CD14-positive monocyte (primary cell): Measurements from ENCODE around the gene APOL6. TPM values are rescaled to one million over a fixed set of nuclear protein-coding genes. Genes with fewer than 3 reads are reported as not detected.

Experiments
- DNase-seq, 3 donors: peaks; one replicate each; pipeline ENCODE4 v3.0.0-alpha.2; 2011 to 2022
- H2AFZ ChIP-seq: 2 replicates; pipeline ENCODE4 v1.6.0; 2012; ENCODE audit warnings: mild to moderate bottlenecking, low read depth, low read length, inconsistent platforms; ENCODE audit not compliant: insufficient read depth, poor library complexity, severe bottlenecking
- H3K27ac ChIP-seq, 2 donors: 1 replicate in 1 of 2; 2 replicates in 1 of 2; pipeline ENCODE4 v1.5.1; 2012 to 2013; ENCODE audit warnings: low read length in 2 of 2, control low read depth in 1 of 2, inconsistent platforms in 1 of 2, low read depth in 1 of 2, mild to moderate bottlenecking in 1 of 2
- H3K27me3 ChIP-seq, 2 donors: one replicate each; pipeline versions ENCODE4 v1.6.0 to v1.6.1; 2011 to 2013; ENCODE audit warnings: low read length in 2 of 2; ENCODE audit not compliant: control insufficient read depth in 2 of 2, insufficient read depth in 2 of 2
- H3K36me3 ChIP-seq, 2 donors: replicated peaks in 1 of 2; 1 replicate in 1 of 2; 2 replicates in 1 of 2; pipeline versions ENCODE4 v1.5.1 to v1.6.1; 2012 to 2013; ENCODE audit warnings: low read length in 2 of 2, control low read depth in 1 of 2, inconsistent platforms in 1 of 2, mild to moderate bottlenecking in 1 of 2; ENCODE audit not compliant: insufficient read depth in 2 of 2, control insufficient read depth in 1 of 2
- H3K4me1 ChIP-seq, 2 donors: 1 replicate in 1 of 2; 2 replicates in 1 of 2; pipeline versions ENCODE4 v1.5.1 to v1.6.1; 2012 to 2013; ENCODE audit warnings: low read length in 2 of 2, control low read depth in 1 of 2, inconsistent platforms in 1 of 2, mild to moderate bottlenecking in 1 of 2, moderate library complexity in 1 of 2; ENCODE audit not compliant: insufficient read depth in 2 of 2, control insufficient read depth in 1 of 2
- H3K4me2 ChIP-seq: replicated peaks from 2 replicates; pipeline ENCODE3; 2012; ENCODE audit warnings: low read length, moderate library complexity, mild to moderate bottlenecking; ENCODE audit not compliant: poor library complexity, severe bottlenecking; ENCODE audit errors: extremely low read depth
- H3K4me3 ChIP-seq, 3 experiments: fragments of 200-600 bp in 1 of 3; sonication (generic) in 1 of 3; replicated peaks in 1 of 3; 1 replicate in 2 of 3; 2 replicates in 1 of 3; pipeline ENCODE4 v1.5.1; 2011 to 2013; ENCODE audit warnings: low read length in 3 of 3, mild to moderate bottlenecking in 3 of 3, control low read depth in 2 of 3, low read depth in 2 of 3, inconsistent platforms in 1 of 3, moderate library complexity in 1 of 3
- H3K79me2 ChIP-seq: 2 replicates; pipeline ENCODE4 v1.6.0; 2012; ENCODE audit warnings: mild to moderate bottlenecking, control low read depth, inconsistent platforms, low read length, moderate library complexity; ENCODE audit not compliant: insufficient read depth
- H3K9ac ChIP-seq: 2 replicates; pipeline ENCODE4 v1.6.0; 2017; ENCODE audit warnings: low read length, mild to moderate bottlenecking; ENCODE audit not compliant: insufficient read depth, poor library complexity, severe bottlenecking
- H3K9me3 ChIP-seq, 2 donors: replicated peaks in 1 of 2; 1 replicate in 1 of 2; 2 replicates in 1 of 2; pipeline versions ENCODE4 v1.5.1 to v1.6.1; 2012 to 2013; ENCODE audit warnings: low read length in 2 of 2, control low read depth in 1 of 2; ENCODE audit not compliant: control insufficient read depth in 1 of 2, insufficient read depth in 1 of 2
- H4K20me1 ChIP-seq: 2 replicates; pipeline ENCODE4 v1.6.0; 2012; ENCODE audit warnings: mild to moderate bottlenecking, low read length, control low read depth, moderate library complexity; ENCODE audit not compliant: insufficient read depth
- H3K27ac Mint-ChIP-seq, 7 donors: one replicate each; pipeline ENCODE4 v1.8.0; 2020; ENCODE audit warnings: mild to moderate bottlenecking in 7 of 7, mixed read lengths in 7 of 7, moderate library complexity in 6 of 7, inconsistent platforms in 2 of 7
- H3K27me3 Mint-ChIP-seq, 3 donors: one replicate each; pipeline ENCODE4 v1.8.0; 2021 to 2022; ENCODE audit warnings: low read depth in 3 of 3, mild to moderate bottlenecking in 3 of 3, mixed read lengths in 3 of 3, moderate library complexity in 3 of 3, inconsistent platforms in 1 of 3
- H3K36me3 Mint-ChIP-seq, 2 donors: one replicate each; pipeline ENCODE4 v1.8.0; 2020; ENCODE audit warnings: mixed read lengths in 2 of 2, inconsistent platforms in 1 of 2, mild to moderate bottlenecking in 1 of 2
- H3K4me1 Mint-ChIP-seq: one replicate; pipeline ENCODE4 v1.8.0; 2020; ENCODE audit warnings: mild to moderate bottlenecking, mixed read lengths
- H3K4me3 Mint-ChIP-seq, 2 donors: one replicate each; pipeline ENCODE4 v1.8.0; 2020; ENCODE audit warnings: mild to moderate bottlenecking in 2 of 2, mixed read lengths in 2 of 2, moderate library complexity in 1 of 2
- H3K9me3 Mint-ChIP-seq, 7 donors: one replicate each; pipeline ENCODE4 v1.8.0; 2020 to 2022; ENCODE audit warnings: mixed read lengths in 7 of 7, mild to moderate bottlenecking in 6 of 7, moderate library complexity in 6 of 7, inconsistent platforms in 2 of 7
- CTCF ChIP-seq: fragments of 200-600 bp; IDR thresholded peaks from one replicate; pipeline ENCODE4 v1.8.0; 2022; ENCODE audit warnings: antibody characterized with exemption, mild to moderate bottlenecking
- WGBS: methylation state at CpG from one replicate; pipeline ENCODE4 v1.1.5; 2013; ENCODE audit warnings: missing lambda C conversion rate; ENCODE audit not compliant: insufficient coverage; 5-methylcytosine and 5-hydroxymethylcytosine counted together
- intact Hi-C, 2 donors: fragments of 100-400 bp; cut with micrococcal nuclease; formaldehyde crosslinking; loops; one replicate each; pipeline versions ENCODE4 v1.15.0 to v1.15.1; 2023
- polyA plus RNA-seq, 3 donors: library from polyadenylated mRNA; depleted of rRNA in 1 of 3; unstranded in 2 of 3; stranded (reverse) in 1 of 3; fragments of 300-500 nt in 2 of 3; fragments of >200 nt in 1 of 3; fragmentation: Illumina TruSeq in 2 of 3; gene quantifications; 1 replicate in 2 of 3; 2 replicates in 1 of 3; pipeline ENCODE4 v1.2.3, GENCODE V29; 2012 to 2021

Gene APOL6
- polyA plus RNA-seq, 3 donors: 7.6 to 13.6 (median 9.1) TPM

GRCh38 chr22:35606916-35607315 is 41.3 kb upstream of the APOL6 start:
- Mint-ChIP-seq H3K9me3 (no peaks in the 10 kb centered on the region), H3K4me3 (no peak overlapping the region), H3K27me3 (peaks cover 9 to 20% (median 11%) of the 10 kb centered on the region in 3 donors), H3K36me3 (no peaks in the 10 kb centered on the region), H3K27ac (no peak overlapping the region), H3K4me1 (peaks cover 52% of the 10 kb centered on the region)
- H3K9ac ChIP-seq: no peak overlapping the region
- TF ChIP-seq CTCF: no peak
- H3K27me3 ChIP-seq: no peaks in the 10 kb centered on the region
- H3K4me2 ChIP-seq: no peak overlapping the region
- 92% methylated on average over 8 of the region's 8 CpGs for WGBS
- H4K20me1 ChIP-seq: no peaks in the 10 kb centered on the region
- no peaks in the 10 kb centered on the region for H3K79me2 ChIP-seq
- H3K36me3 ChIP-seq: no peaks in the 10 kb centered on the region
- H3K9me3 ChIP-seq: no peaks in the 10 kb centered on the region
- H3K4me3 ChIP-seq: no peak overlapping the region
- H3K4me1 ChIP-seq: peaks cover 54 to 57% of the 10 kb centered on the region in 2 donors
- H2AFZ ChIP-seq: no peak overlapping the region
- intact Hi-C loops: no loop called here
- H3K27ac ChIP-seq: no peak overlapping the region
- no peak for DNase-seq

GRCh38 chr22:35608088-35608487 is 40.2 kb upstream of the APOL6 start:
- DNase-seq: no peak
- Histone ChIP-seq H3K79me2 (no peaks in the 10 kb centered on the region), H3K36me3 (no peaks in the 10 kb centered on the region), H3K4me2 (no peak overlapping the region), H3K9ac (no peak overlapping the region), H3K4me3 (no peak overlapping the region), H3K4me1 (peaks cover 52 to 58% of the 10 kb centered on the region in 2 donors), H2AFZ (no peak overlapping the region), H3K27ac (no peak overlapping the region), H3K27me3 (no peaks in the 10 kb centered on the region), H3K9me3 (no peaks in the 10 kb centered on the region), H4K20me1 (no peaks in the 10 kb centered on the region)
- Mint-ChIP-seq H3K4me3 (no peak overlapping the region), H3K9me3 (no peaks in the 10 kb centered on the region), H3K4me1 (peaks cover 60% of the 10 kb centered on the region), H3K36me3 (no peaks in the 10 kb centered on the region), H3K27me3 (peaks cover 12 to 20% (median 13%) of the 10 kb centered on the region in 3 donors), H3K27ac (peak overlapping the region in 1 of 7 donors; percentile 51)
- TF ChIP-seq CTCF: no peak
- WGBS: 94% methylated on average over 9 of the region's 11 CpGs
- intact Hi-C loops: no loop called here
